Daoy (cell line): ENCODE measurements around the gene SH3TC1. TPM values are rescaled to one million over a fixed set of nuclear protein-coding genes. Genes with fewer than 3 reads are reported as not detected.

Source experiments
- DNase-seq: peaks from one replicate; pipeline ENCODE4 v3.0.0-alpha.2; 2015; ENCODE audit warnings: low read depth
- total RNA-seq: library from RNA; depleted of rRNA; stranded (reverse); fragments of >200 nt; shearing (Covaris generic); gene quantifications from 2 replicates; pipeline ENCODE4 v1.2.3, GENCODE V29; 2014; rRNA removed

The SH3TC1 gene
- total RNA-seq: 10.1 and 19.9 TPM in 2 replicates

- peak; percentile 94 for DNase-seq
Observed at GRCh38 chr4:8198906-8199593, at the start of gene SH3TC1. Gene SH3TC1, plus strand, starts transcription at chr4:8199290. Its CDS starts 5,905 bp downstream, at chr4:8205195.

- no peak for DNase-seq
Observed at GRCh38 chr4:8149664-8150063, 49.4 kb upstream of the SH3TC1 start.

GRCh38 chr4:8150152-8151090 is 48.7 kb upstream of the SH3TC1 start:
- no peak for DNase-seq

GRCh38 chr4:8151165-8151650 is 47.9 kb upstream of the SH3TC1 start:
- no peak for DNase-seq

- no peak for DNase-seq
Observed at GRCh38 chr4:8152090-8152864, 46.8 kb upstream of the SH3TC1 start.

GRCh38 chr4:8152865-8153257 is 46.2 kb upstream of the SH3TC1 start:
- DNase-seq: no peak

GRCh38 chr4:8153441-8153840 is 45.6 kb upstream of the SH3TC1 start:
- DNase-seq: no peak

GRCh38 chr4:8155048-8155447 is 44.0 kb upstream of the SH3TC1 start:
- no peak for DNase-seq

- DNase-seq: no peak
Observed at GRCh38 chr4:8155660-8156421, 43.2 kb upstream of the SH3TC1 start.

GRCh38 chr4:8156617-8157016 is 42.5 kb upstream of the SH3TC1 start:
- no peak for DNase-seq

- DNase-seq: peak; percentile 48
Observed at GRCh38 chr4:8157496-8157895, 41.6 kb upstream of the SH3TC1 start.

GRCh38 chr4:8157944-8158709 is 41.0 kb upstream of the SH3TC1 start:
- no peak for DNase-seq

- DNase-seq: peak; percentile 99
Observed at GRCh38 chr4:8158710-8159536, 40.2 kb upstream of the SH3TC1 start, which contains the start of gene ABLIM2. Gene ABLIM2, minus strand, starts transcription at chr4:8158813. Its CDS starts 124 bp downstream, at chr4:8158689.

GRCh38 chr4:8159537-8160232 is 39.4 kb upstream of the SH3TC1 start:
- DNase-seq: no peak

GRCh38 chr4:8160233-8160560 is 38.9 kb upstream of the SH3TC1 start:
- DNase-seq: no peak

GRCh38 chr4:8160572-8160971 is 38.5 kb upstream of the SH3TC1 start:
- DNase-seq: no peak

- DNase-seq: no peak
Observed at GRCh38 chr4:8162625-8163024, 36.5 kb upstream of the SH3TC1 start.

- no peak for DNase-seq
Observed at GRCh38 chr4:8163026-8163425, 36.1 kb upstream of the SH3TC1 start.
